Right lobe of liver (tissue), 4 donors: Measurements from ENCODE around the gene MYO7B.
A peak's percentile ranks its signal among the peaks of the same experiment; 100 is the strongest.

ENCODE experiments used
- CTCF ChIP-seq, 4 donors: fragments of 200-600 bp in 3 of 4; fragments of 450-650 bp in 1 of 4; IDR thresholded peaks; one replicate each; pipeline versions ENCODE4 v1.5.1 to v1.8.0; 2016 to 2022; ENCODE audit warnings: antibody characterized with exemption in 4 of 4, mild to moderate bottlenecking in 2 of 4
- POLR2A ChIP-seq: fragments of 450-650 bp; IDR thresholded peaks from one replicate; pipeline ENCODE4 v1.6.1; 2017; ENCODE audit warnings: antibody characterized with exemption, mild to moderate bottlenecking
- donor health status: DM: no; HTN: no; CAD: no.
- donor health status: DM: no; HTN: no; CAD: no.
- donor health status: DM: no; HTN: yes; CAD: no.

- peak in 1 of 4 donors; percentile 7 for TF ChIP-seq CTCF (IDR thresholded peaks at IDR 0.05)
- TF ChIP-seq POLR2A = no peak
Measured at GRCh38 chr2:127650041-127650784, 114.7 kb downstream of the MYO7B start.
